HL-60 (cell line): ENCODE data around the gene COL13A1.

Source experiments
- DNase-seq, 2 experiments: peaks; one replicate each; pipeline ENCODE4 v3.0.0-alpha.2; 2010 to 2020; ENCODE audit warnings: low read depth in 1 of 2, low spot score in 1 of 2
- H3K27ac ChIP-seq: fragments of 250-450 bp; sonication (Bioruptor Pico); replicated peaks from 2 replicates; pipeline ENCODE4 v1.5.1; 2020; ENCODE audit warnings: mild to moderate bottlenecking, moderate library complexity
- H3K27me3 ChIP-seq: fragments of 250-450 bp; sonication (Bioruptor Pico); 2 replicates; pipeline ENCODE4 v1.5.1; 2021; ENCODE audit warnings: mild to moderate bottlenecking, moderate library complexity; ENCODE audit not compliant: insufficient read depth, poor library complexity, severe bottlenecking
- H3K4me3 ChIP-seq: replicated peaks from 2 replicates; pipeline ENCODE4 v1.5.1; 2011; ENCODE audit warnings: mild to moderate bottlenecking, control low read depth, low read length; ENCODE audit not compliant: insufficient read depth
- CTCF ChIP-seq: IDR thresholded peaks from one replicate; pipeline ENCODE4 v1.5.1; 2011; ENCODE audit warnings: low read length, control low read depth, inconsistent platforms; ENCODE audit not compliant: insufficient read depth
- GABPA ChIP-seq: IDR thresholded peaks from 2 replicates; pipeline ENCODE4 v1.6.1; 2012; ENCODE audit warnings: low read depth
- POLR2AphosphoS5 ChIP-seq: IDR thresholded peaks from 2 replicates; pipeline ENCODE4 v1.6.1; 2012; ENCODE audit warnings: low read depth
- REST ChIP-seq: IDR thresholded peaks from 2 replicates; pipeline ENCODE4 v1.6.1; 2012; ENCODE audit warnings: low read depth; ENCODE audit not compliant: insufficient replicate concordance
- SPI1 ChIP-seq: IDR thresholded peaks from 2 replicates; pipeline ENCODE4 v1.6.1; 2012; ENCODE audit warnings: low read depth, mild to moderate bottlenecking, borderline replicate concordance

Gene COL13A1

GRCh38 chr10:69781576-69781975 lies 20.1 kb upstream of the COL13A1 start:
- TF ChIP-seq CTCF (no peak), POLR2AphosphoS5 (no peak), GABPA (no peak), SPI1 (no peak), REST (no peak)
- H3K27ac ChIP-seq, result no peak overlapping the region
- no peaks in the 10 kb centered on the region for H3K27me3 ChIP-seq
- no peak overlapping the region for H3K4me3 ChIP-seq
- DNase-seq, result no peak

GRCh38 chr10:69783515-69783914 lies 18.2 kb upstream of the COL13A1 start:
- DNase-seq, result no peak
- TF ChIP-seq SPI1, result no peak
- no peak for TF ChIP-seq REST
- TF ChIP-seq CTCF, result no peak
- no peak for TF ChIP-seq GABPA
- TF ChIP-seq POLR2AphosphoS5, result no peak
- Histone ChIP-seq H3K27ac (no peak overlapping the region), H3K27me3 (no peaks in the 10 kb centered on the region), H3K4me3 (no peak overlapping the region)

- TF ChIP-seq SPI1 (no peak), POLR2AphosphoS5 (no peak), CTCF (no peak), REST (no peak), GABPA (no peak)
- H3K27me3 ChIP-seq, result no peaks in the 10 kb centered on the region
- no peak overlapping the region for H3K4me3 ChIP-seq
- no peak overlapping the region for H3K27ac ChIP-seq
- peak in 1 of 2 experiments; percentile 7 for DNase-seq
Observed at GRCh38 chr10:69786791-69787190, 14.9 kb upstream of the COL13A1 start.
